DND-41 (cell line): Measurements from ENCODE around the gene SEMA3D.

Source experiments
- ATAC-seq: fragments of 200-7000 bp; cut with Tn5 transposase; 3 replicates; pipeline ENCODE4 v1.9.1; 2021; ENCODE audit warnings: low read depth; ENCODE audit not compliant: insufficient read depth
- DNase-seq: peaks from one replicate; pipeline ENCODE4 v3.0.0-alpha.2; 2020
- H2AFZ ChIP-seq: 2 replicates; pipeline ENCODE4 v1.6.0; 2012; ENCODE audit warnings: low read depth, low read length
- H3K27ac ChIP-seq: 2 replicates; pipeline ENCODE4 v1.5.1; 2012; ENCODE audit warnings: low read length, inconsistent platforms
- H3K27me3 ChIP-seq: fragments of 200-600 bp; sonication (generic); 2 replicates; pipeline ENCODE4 v1.6.0; 2012; ENCODE audit warnings: low read length, mild to moderate bottlenecking, inconsistent platforms; ENCODE audit not compliant: insufficient read depth, poor library complexity
- H3K36me3 ChIP-seq: 2 replicates; pipeline ENCODE4 v1.5.1; 2012; ENCODE audit warnings: low read length, inconsistent platforms; ENCODE audit not compliant: insufficient read depth
- H3K4me1 ChIP-seq: 2 replicates; pipeline ENCODE4 v1.5.1; 2012; ENCODE audit warnings: mild to moderate bottlenecking, low read length; ENCODE audit not compliant: insufficient read depth
- H3K4me2 ChIP-seq: 2 replicates; pipeline ENCODE4 v1.6.0; 2012; ENCODE audit warnings: mild to moderate bottlenecking, moderate library complexity, low read length, inconsistent platforms; ENCODE audit not compliant: insufficient read depth
- H3K4me3 ChIP-seq, 2 experiments: fragments of 200-600 bp in 1 of 2; shearing (Covaris generic) in 1 of 2; 2 replicates each; pipeline ENCODE4 v1.5.1; 2012 to 2016; ENCODE audit warnings: inconsistent platforms in 2 of 2, low read length in 2 of 2, mild to moderate bottlenecking in 2 of 2, low read depth in 1 of 2, moderate library complexity in 1 of 2
- H3K79me2 ChIP-seq: 2 replicates; pipeline ENCODE4 v1.6.0; 2012; ENCODE audit warnings: low read length, inconsistent platforms; ENCODE audit not compliant: insufficient read depth
- H3K9ac ChIP-seq: 2 replicates; pipeline ENCODE4 v1.6.0; 2012; ENCODE audit warnings: low read depth, mild to moderate bottlenecking, inconsistent platforms, low read length, moderate library complexity
- H3K9me3 ChIP-seq: 2 replicates; pipeline ENCODE4 v1.5.1; 2012; ENCODE audit warnings: low read length, moderate library complexity, mild to moderate bottlenecking, inconsistent platforms; ENCODE audit not compliant: insufficient read depth, severe bottlenecking
- H4K20me1 ChIP-seq: 2 replicates; pipeline ENCODE4 v1.6.0; 2012; ENCODE audit warnings: low read length; ENCODE audit not compliant: insufficient read depth
- EZH2 ChIP-seq: IDR thresholded peaks from 3 replicates; pipeline ENCODE4 v1.6.1; 2012; ENCODE audit warnings: borderline replicate concordance, low read depth, mild to moderate bottlenecking, moderate library complexity, low read length, inconsistent platforms; ENCODE audit not compliant: severe bottlenecking
- TF ChIP-seq, protein P1 (sequence below): IDR thresholded peaks from 2 replicates; pipeline ENCODE4 v1.5.1; 2012; ENCODE audit warnings: borderline replicate concordance, low read length, moderate library complexity, mild to moderate bottlenecking; ENCODE audit not compliant: poor library complexity, severe bottlenecking; ENCODE audit errors: extremely low read depth

Gene SEMA3D

GRCh38 chr7:85119934-85120333, 66.9 kb downstream of the SEMA3D start:
- no peak overlapping the region for H2AFZ ChIP-seq
- no peaks in the 10 kb centered on the region for H3K79me2 ChIP-seq
- no peak overlapping the region for H3K4me2 ChIP-seq
- no peak for DNase-seq
- H3K4me1 ChIP-seq: no peaks in the 10 kb centered on the region
- no peak overlapping the region for H3K9ac ChIP-seq
- no peak overlapping the region for H3K27ac ChIP-seq
- no peak for ATAC-seq
- H4K20me1 ChIP-seq: no peaks in the 10 kb centered on the region
- H3K27me3 ChIP-seq: no peaks in the 10 kb centered on the region
- H3K36me3 ChIP-seq: no peaks in the 10 kb centered on the region
- TF ChIP-seq EZH2: no peak
- TF ChIP-seq, protein P1, sequence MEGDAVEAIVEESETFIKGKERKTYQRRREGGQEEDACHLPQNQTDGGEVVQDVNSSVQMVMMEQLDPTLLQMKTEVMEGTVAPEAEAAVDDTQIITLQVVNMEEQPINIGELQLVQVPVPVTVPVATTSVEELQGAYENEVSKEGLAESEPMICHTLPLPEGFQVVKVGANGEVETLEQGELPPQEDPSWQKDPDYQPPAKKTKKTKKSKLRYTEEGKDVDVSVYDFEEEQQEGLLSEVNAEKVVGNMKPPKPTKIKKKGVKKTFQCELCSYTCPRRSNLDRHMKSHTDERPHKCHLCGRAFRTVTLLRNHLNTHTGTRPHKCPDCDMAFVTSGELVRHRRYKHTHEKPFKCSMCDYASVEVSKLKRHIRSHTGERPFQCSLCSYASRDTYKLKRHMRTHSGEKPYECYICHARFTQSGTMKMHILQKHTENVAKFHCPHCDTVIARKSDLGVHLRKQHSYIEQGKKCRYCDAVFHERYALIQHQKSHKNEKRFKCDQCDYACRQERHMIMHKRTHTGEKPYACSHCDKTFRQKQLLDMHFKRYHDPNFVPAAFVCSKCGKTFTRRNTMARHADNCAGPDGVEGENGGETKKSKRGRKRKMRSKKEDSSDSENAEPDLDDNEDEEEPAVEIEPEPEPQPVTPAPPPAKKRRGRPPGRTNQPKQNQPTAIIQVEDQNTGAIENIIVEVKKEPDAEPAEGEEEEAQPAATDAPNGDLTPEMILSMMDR: no peak
- H3K9me3 ChIP-seq: no peaks in the 10 kb centered on the region
- H3K4me3 ChIP-seq: no peak overlapping the region

GRCh38 chr7:85115862-85116261, 71.0 kb downstream of the SEMA3D start:
- H3K27me3 ChIP-seq: no peaks in the 10 kb centered on the region
- H4K20me1 ChIP-seq: no peaks in the 10 kb centered on the region
- TF ChIP-seq EZH2: no peak
- TF ChIP-seq, protein P1: no peak
- H3K4me2 ChIP-seq: no peak overlapping the region
- H3K9ac ChIP-seq: no peak overlapping the region
- no peaks in the 10 kb centered on the region for H3K79me2 ChIP-seq
- DNase-seq (no peak), ATAC-seq (no peak)
- no peak overlapping the region for H3K27ac ChIP-seq
- no peaks in the 10 kb centered on the region for H3K36me3 ChIP-seq
- no peak overlapping the region for H2AFZ ChIP-seq
- H3K4me3 ChIP-seq: no peak overlapping the region
- no peaks in the 10 kb centered on the region for H3K9me3 ChIP-seq
- no peaks in the 10 kb centered on the region for H3K4me1 ChIP-seq

DNA sequence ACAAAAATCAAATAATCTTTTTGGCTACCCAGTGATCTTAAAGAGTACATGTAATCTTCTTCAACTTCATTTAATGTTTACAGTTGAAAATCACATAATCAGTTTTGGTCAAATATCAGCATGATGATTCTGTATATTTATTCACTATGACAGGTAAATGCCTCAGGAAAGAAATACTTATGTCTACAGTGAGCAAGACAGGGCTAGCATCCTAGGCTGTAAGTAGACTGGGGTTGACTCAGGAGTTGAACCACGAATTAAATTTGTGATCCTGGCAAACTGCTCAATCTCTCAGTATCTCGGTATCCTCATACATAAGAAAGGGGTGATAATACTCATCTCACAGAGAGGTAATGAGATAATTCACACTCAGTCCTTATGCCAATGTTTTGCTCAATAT, 71.8 kb downstream of the SEMA3D start:
- DNase-seq (no peak), ATAC-seq (no peak)
- H3K27me3 ChIP-seq: no peaks in the 10 kb centered on the region
- H3K79me2 ChIP-seq: no peaks in the 10 kb centered on the region
- no peaks in the 10 kb centered on the region for H3K4me1 ChIP-seq
- H3K4me2 ChIP-seq: no peak overlapping the region
- H3K4me3 ChIP-seq: no peak overlapping the region
- H2AFZ ChIP-seq: no peak overlapping the region
- no peaks in the 10 kb centered on the region for H3K36me3 ChIP-seq
- no peaks in the 10 kb centered on the region for H4K20me1 ChIP-seq
- no peak for TF ChIP-seq EZH2
- TF ChIP-seq, protein P1: no peak
- H3K9me3 ChIP-seq: no peaks in the 10 kb centered on the region
- H3K27ac ChIP-seq: no peak overlapping the region
- H3K9ac ChIP-seq: no peak overlapping the region

GRCh38 chr7:85114342-85114741, 72.5 kb downstream of the SEMA3D start:
- Histone ChIP-seq H3K4me1 (no peaks in the 10 kb centered on the region), H4K20me1 (no peaks in the 10 kb centered on the region), H3K27ac (no peak overlapping the region), H3K9ac (no peak overlapping the region), H3K27me3 (no peaks in the 10 kb centered on the region), H3K79me2 (no peaks in the 10 kb centered on the region), H3K9me3 (no peaks in the 10 kb centered on the region), H3K4me3 (no peak overlapping the region), H2AFZ (no peak overlapping the region), H3K4me2 (no peak overlapping the region), H3K36me3 (no peaks in the 10 kb centered on the region)
- DNase-seq: no peak
- ATAC-seq: no peak
- TF ChIP-seq, protein P1: no peak
- no peak for TF ChIP-seq EZH2
